AG09319 (cell line): ENCODE measurements around the gene EGF.

Experiments used
- DNase-seq: peaks from one replicate; pipeline ENCODE4 v3.0.0-alpha.2; 2010; ENCODE audit warnings: low read depth; ENCODE audit errors: extremely low read depth
- CTCF ChIP-seq: IDR thresholded peaks from 2 replicates; pipeline ENCODE4 v1.5.1; 2011; ENCODE audit warnings: low read depth, mild to moderate bottlenecking, inconsistent platforms, low read length, moderate library complexity

Gene EGF

DNA sequence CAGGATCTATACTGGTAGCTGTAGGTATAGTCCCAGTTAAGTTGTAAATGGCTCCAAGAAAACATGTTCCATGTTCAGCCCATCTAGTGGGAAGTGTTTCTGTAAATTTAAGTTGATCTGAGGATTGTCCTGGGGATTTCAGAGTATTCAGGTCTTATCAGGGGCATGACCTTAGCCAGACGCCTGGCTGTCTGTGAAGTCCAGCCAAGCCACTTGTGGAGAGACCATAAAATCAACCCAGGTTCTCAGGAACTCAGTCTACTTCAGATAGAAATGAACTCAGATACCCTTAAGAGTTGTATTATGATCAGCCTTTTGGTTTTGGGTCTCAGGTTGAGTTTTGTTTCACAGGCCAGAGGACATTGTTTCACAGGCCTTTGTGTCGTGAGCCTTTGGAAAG is 95.9 kb downstream of the EGF start:
- no peak for DNase-seq
- no peak for TF ChIP-seq CTCF

- DNase-seq, result no peak
- TF ChIP-seq CTCF, result no peak
These were observed 96.9 kb downstream of the EGF start for GRCh38 chr4:110009550-110009949.

- no peak for DNase-seq
- no peak for TF ChIP-seq CTCF
These were observed 98.1 kb downstream of the EGF start for GRCh38 chr4:110010797-110011196.

DNA sequence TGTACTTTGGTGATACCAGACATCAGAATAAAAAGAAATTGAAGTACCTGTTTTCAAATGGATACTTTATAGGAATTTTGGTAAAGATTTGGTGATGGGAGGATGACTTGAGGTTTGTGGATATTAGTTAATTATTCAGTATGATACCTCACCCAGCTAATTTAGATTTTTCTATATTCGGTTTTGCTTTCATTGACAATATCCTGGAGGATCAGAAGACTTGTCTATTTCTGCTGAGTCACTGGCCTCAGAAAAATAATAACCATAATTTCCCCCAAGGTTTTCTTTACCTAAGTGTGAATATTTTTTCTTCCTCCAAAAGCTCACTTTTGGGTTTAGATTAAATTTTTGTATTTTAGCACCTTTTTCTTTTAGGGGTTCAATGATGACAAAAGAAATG is 100.2 kb downstream of the EGF start:
- no peak for TF ChIP-seq CTCF
- DNase-seq, result no peak

GRCh38 chr4:110014233-110014632 is 101.5 kb downstream of the EGF start:
- DNase-seq, result no peak
- TF ChIP-seq CTCF, result no peak

DNA sequence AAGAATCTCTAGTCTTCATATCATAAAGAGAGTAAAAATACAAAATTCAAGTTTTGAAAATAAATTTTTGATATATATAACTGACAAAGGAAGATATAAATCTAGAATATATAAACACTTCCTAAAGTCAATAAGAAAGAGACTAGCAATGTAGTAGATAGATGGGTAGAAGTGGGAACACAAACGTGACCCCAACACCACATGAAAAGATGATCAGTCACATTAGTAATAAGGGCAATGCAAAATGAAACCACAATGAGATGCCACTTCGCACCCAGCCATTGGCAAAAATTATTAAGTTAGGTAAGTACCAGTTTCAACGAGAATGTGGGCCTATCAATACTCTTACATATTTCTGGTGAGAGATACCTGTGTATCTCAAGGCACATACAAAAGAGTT is 106.5 kb downstream of the EGF start:
- no peak for TF ChIP-seq CTCF
- no peak for DNase-seq

DNA sequence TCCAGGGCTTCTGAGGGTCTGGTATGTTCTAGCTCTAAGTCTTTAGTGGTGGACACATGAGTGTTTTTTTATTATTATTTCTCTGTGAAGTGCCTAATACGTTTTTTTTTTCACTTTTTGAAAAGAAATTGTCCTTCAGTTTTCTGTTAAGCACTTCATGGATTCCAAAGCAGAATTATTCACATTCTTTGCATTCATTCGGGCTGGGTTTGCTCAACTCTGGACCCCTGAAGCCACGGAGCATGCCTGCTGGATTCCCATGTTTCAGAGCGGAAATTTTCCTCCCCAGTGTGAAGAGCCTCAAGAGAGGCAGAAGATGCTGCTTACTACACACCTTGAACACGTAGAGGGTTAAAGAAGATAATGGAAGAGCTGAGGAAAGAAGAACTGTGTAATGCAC is 107.5 kb downstream of the EGF start:
- TF ChIP-seq CTCF, result no peak
- DNase-seq, result no peak
